Kidney epithelial cell (primary cell): Measurements from ENCODE around the gene KRTAP4-7. TPM values are rescaled to one million over a fixed set of nuclear protein-coding genes. Genes with fewer than 3 reads are reported as not detected.
"Not testable (repeated sequence)": the region's sequence is repeated elsewhere in the genome, so short reads cannot be mapped to it uniquely, and the experiment has no call there.

Experiments used
- DNase-seq: peaks from one replicate; pipeline ENCODE4 v3.0.0-alpha.2; 2010; ENCODE audit warnings: low read depth
- H3K27me3 ChIP-seq: 2 replicates; pipeline ENCODE4 v1.6.0; 2011; ENCODE audit warnings: low read length; ENCODE audit not compliant: control insufficient read depth, insufficient read depth
- H3K36me3 ChIP-seq: 2 replicates; pipeline ENCODE4 v1.5.1; 2011; ENCODE audit warnings: low read length; ENCODE audit not compliant: control insufficient read depth, insufficient read depth
- H3K4me3 ChIP-seq: 2 replicates; pipeline ENCODE4 v1.5.1; 2011; ENCODE audit warnings: low read depth, mild to moderate bottlenecking, control low read depth, low read length
- total RNA-seq: library from RNA; depleted of rRNA; stranded (reverse); fragments of >200 nt; gene quantifications from 2 replicates; pipeline ENCODE4 v1.2.3, GENCODE V29; 2015
- TF ChIP-seq, protein P1 (sequence below): IDR thresholded peaks from 2 replicates; pipeline ENCODE4 v1.5.1; 2011; ENCODE audit warnings: mild to moderate bottlenecking, moderate library complexity, low read length, control low read depth, inconsistent platforms; ENCODE audit not compliant: insufficient read depth, poor library complexity, severe bottlenecking

Gene KRTAP4-7
- total RNA-seq, 1 donor from 2014 or later: not detected

DNA sequence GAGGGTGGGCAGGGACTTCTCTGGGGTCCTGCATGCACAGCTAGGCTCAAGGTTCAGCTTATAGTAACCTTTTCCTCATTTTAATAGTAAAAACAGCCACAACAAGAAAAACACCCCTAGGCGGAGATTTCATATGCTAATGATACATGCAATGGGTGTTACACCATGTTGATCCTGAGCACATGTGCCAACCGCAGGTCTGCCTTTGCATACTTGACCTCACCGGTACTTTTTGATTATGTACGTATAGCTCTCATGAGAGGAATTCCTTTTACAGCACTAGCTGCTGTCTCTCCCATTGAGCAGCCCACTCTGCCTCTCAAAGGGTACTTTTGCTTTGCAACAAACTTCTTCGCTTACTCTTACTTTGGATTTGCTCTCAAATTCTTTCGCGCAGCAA, 12.1 kb downstream of the KRTAP4-7 start:
- Histone ChIP-seq H3K36me3 (no peaks in the 10 kb centered on the region), H3K27me3 (no peaks in the 10 kb centered on the region), H3K4me3 (no peak overlapping the region)
- no peak for DNase-seq
- TF ChIP-seq, protein P1, sequence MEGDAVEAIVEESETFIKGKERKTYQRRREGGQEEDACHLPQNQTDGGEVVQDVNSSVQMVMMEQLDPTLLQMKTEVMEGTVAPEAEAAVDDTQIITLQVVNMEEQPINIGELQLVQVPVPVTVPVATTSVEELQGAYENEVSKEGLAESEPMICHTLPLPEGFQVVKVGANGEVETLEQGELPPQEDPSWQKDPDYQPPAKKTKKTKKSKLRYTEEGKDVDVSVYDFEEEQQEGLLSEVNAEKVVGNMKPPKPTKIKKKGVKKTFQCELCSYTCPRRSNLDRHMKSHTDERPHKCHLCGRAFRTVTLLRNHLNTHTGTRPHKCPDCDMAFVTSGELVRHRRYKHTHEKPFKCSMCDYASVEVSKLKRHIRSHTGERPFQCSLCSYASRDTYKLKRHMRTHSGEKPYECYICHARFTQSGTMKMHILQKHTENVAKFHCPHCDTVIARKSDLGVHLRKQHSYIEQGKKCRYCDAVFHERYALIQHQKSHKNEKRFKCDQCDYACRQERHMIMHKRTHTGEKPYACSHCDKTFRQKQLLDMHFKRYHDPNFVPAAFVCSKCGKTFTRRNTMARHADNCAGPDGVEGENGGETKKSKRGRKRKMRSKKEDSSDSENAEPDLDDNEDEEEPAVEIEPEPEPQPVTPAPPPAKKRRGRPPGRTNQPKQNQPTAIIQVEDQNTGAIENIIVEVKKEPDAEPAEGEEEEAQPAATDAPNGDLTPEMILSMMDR: no peak

DNA sequence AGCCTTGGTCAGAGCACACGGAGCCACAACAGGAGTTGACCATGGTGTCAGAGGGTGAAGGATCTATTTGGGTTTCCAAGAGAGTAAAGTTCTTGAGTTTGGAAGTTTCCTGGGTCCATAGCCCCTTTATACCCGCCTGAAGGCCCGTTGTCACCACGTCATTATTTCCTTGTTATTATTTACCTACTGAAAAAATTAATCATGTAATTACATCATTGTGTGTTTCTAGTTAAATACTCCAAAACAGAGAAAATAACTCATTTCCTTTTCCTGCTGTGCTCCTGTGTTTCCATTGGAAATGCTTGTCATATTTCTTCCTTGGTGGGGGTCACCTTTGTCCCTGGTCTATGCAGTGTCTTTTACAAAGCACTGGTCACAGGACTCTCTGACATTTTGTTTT, 14.1 kb downstream of the KRTAP4-7 start, which contains the start of gene KRTAP4-8:
Gene KRTAP4-8 (minus strand): TSS at position 101 of the 400 bp plus-strand sequence. CDS start 58 bp downstream, at position 43.
- no peaks in the 10 kb centered on the region for H3K36me3 ChIP-seq
- H3K4me3 ChIP-seq: no peak within 1 kb of the TSS
- H3K27me3 ChIP-seq: no peaks in the 10 kb centered on the region
- no peak for DNase-seq
- TF ChIP-seq, protein P1: no peak

DNA sequence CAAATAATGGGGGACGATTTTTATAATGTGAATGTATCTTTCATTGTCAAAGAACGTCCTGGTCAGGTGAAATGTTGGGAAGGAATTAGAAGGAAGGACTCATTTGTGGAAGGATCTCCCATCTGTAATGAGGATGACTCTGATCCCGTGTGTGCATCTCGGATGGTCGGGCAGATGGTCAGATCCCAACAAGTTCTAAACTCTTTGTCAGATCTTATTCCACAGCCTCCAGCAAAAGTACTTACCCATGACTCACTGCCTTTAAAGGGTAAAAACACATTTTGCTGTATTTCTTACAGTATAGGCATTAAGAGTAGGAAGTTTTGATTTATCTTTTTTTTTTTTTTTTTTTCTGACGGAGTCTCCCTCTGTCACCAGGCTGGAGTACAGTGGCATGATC, 14.5 kb downstream of the KRTAP4-7 start:
- DNase-seq: no peak
- Histone ChIP-seq H3K27me3 (no peaks in the 10 kb centered on the region), H3K4me3 (no peak overlapping the region), H3K36me3 (no peaks in the 10 kb centered on the region)
- TF ChIP-seq, protein P1: no peak

DNA sequence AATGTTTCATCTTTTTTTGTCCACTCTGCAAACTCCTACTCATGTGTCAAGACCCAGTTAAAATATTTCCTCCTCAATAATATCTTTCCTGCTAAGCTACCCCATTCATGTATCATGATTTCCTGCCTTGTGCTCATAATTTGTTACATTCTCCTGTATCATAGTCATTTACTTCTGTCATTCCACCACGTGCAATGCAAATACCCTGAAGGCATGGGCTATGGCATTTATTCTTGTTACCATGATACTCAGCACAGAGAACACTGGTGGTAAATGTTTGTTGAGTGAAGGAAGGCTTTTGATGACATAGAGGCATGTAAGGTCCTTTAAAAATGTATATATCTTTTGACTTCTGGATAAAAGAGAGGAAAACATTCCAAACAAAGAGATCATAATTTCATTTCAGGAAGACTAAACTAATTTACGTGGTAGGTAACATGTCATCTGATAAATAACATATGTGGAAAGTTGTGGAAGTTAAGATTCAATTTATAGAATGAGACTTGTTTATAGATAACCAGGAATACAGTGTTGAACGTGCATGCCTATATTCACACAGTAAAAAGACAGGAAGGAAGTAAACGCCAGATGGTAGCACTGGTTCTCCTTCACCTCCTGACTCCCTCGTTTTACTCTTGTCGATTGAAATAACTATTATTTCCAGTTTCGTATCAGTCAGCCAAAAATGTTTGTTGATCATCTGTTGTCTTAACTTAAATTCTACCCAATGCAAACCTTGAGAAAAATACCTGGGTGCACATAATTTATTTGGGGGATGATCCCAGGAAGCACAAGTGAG, 15.9 kb downstream of the KRTAP4-7 start:
- H3K36me3 ChIP-seq, DNase-seq, H3K27me3 ChIP-seq, H3K4me3 ChIP-seq: not testable (repeated sequence)

DNA sequence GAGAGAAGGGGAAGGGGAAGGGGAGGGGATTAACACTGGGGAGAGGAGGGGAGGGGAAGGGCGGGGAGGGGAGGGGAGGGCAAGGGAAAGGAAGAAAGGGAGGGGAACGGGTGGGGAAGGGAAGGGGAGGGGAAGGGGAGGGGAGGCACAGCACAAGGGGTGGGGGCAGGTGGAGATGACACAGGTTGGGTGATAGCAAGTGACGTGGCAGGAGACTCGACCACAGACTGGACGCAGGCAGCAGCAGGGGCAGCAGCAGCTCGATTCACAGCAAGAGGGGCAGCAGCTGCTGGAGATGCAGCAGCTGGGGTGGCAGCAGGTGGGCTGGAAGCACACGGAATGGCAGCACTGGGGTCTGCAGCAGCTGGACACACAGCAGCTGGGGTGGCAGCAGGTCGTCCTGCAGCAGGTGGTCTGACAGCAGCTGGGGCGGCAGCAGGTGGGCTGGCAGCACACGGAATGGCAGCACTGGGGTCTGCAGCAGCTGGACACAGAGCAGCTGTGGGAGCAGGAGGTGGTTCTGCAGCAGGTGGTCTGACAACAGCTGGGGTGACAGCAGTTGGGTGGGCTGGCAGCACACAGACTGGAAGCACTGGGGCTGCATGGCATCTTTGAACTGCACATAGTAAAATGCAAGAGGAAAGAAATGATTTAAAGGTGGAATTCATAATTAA, 17.8 kb downstream of the KRTAP4-7 start, which contains the start of gene KRTAP4-16:
Gene KRTAP4-16 (minus strand): TSS at position 624 of the 674 bp plus-strand sequence. CDS start 0 bp downstream, at position 624.
- TF ChIP-seq, protein P1: no peak
- H3K27me3 ChIP-seq: no peaks in the 10 kb centered on the region
- H3K36me3 ChIP-seq: no peaks in the 10 kb centered on the region
- no peak within 1 kb of the TSS for H3K4me3 ChIP-seq
- DNase-seq: no peak

DNA sequence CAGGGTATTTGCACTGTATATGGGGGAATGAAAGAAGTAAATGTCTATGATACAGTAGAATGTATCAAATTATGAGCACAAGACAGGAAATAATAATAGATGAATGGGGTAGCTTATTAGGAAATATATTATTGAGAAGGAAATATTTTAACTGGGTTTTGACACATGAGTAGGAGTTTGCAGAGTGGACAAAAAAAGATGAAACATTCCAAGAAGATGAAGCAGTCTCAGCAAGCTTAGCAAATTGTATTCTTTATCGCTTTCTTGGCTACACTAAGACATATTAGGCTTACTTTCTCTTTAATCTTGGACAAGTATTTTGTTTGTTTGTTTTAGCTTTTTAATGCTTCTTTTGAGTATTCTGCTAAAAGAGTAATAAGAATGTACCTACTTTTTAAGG, 19.9 kb downstream of the KRTAP4-7 start:
- no peak for DNase-seq
- TF ChIP-seq, protein P1: no peak
- H3K36me3 ChIP-seq: no peaks in the 10 kb centered on the region
- H3K4me3 ChIP-seq: no peak overlapping the region
- no peaks in the 10 kb centered on the region for H3K27me3 ChIP-seq

DNA sequence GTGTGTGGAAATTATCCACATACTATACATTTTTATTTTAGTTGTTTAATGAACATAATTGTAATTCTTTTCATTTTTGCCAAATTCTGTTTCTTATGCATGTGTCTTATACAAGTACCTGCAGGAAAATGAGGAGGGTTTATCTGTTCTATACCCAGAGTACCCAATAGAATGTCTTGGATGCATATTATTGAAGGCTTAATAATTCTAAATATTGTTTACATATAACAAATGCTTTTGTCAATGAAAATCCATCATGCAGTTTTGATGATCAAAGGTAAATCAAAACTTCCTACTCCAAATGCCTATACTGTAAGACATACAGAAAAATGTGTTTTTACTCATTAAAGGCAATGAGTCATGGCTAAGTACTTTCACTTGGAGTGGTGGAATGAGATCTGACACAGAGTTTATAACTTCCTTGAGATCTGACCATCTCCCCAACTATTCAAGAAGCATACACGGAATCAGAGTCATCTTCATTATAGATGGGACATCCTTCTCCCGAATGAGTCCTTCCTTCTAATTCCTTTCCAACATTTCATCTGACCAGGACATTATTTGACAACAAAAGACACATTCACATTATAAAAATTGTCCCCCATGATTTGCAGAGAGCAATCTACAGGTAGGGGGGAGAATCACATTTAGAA, 20.6 kb downstream of the KRTAP4-7 start:
- DNase-seq: peak; percentile 29
- not testable (repeated sequence) for H3K4me3 ChIP-seq, H3K36me3 ChIP-seq, H3K27me3 ChIP-seq

DNA sequence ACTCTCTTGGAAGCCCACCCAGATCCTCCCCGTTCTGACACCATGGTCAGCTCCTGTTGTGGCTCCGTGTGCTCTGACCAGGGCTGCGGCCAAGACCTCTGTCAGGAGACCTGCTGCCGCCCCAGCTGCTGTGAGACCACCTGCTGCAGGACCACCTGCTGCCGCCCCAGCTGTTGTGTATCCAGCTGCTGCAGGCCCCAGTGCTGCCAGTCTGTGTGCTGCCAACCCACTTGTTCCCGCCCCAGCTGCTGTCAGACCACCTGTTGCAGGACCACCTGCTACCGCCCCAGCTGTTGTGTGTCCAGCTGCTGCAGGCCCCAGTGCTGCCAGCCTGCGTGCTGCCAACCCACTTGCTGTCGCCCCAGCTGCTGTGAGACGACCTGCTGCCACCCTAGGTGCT, 21.4 kb downstream of the KRTAP4-7 start, which contains the start of gene KRTAP4-9:
Gene KRTAP4-9 (plus strand): TSS at position 43 of the 400 bp plus-strand sequence. CDS start 0 bp downstream, at position 43.
- DNase-seq, H3K36me3 ChIP-seq, H3K4me3 ChIP-seq, H3K27me3 ChIP-seq: not testable (repeated sequence)
